ENCODE results near the gene MLLT10.

GRCh38 chr10:21518149-21518640 is 15.8 kb upstream of the MLLT10 start:
- TF ChIP-seq REST (IDR thresholded peaks at IDR 0.05; ENCODE audit: insufficient read depth in 1 of 2, low read depth in 2 of 2, low read length in 2 of 2) (0 out of 4 replicates have a peak, but pooled peaks of 1 of the 2 experiments have one; percentile 15), FOXP2 (optimal IDR thresholded peaks at IDR 0.05; ENCODE audit: borderline replicate concordance, extremely low read depth, extremely low read length, insufficient read depth) (no peak), POLR2AphosphoS5 (IDR thresholded peaks at IDR 0.05; ENCODE audit: low read depth, low read length) (peak; percentile 93), TAF1 (IDR thresholded peaks at IDR 0.05; ENCODE audit: borderline replicate concordance, insufficient read depth, low read length) (peak; percentile 91), SIN3A (IDR thresholded peaks at IDR 0.05; ENCODE audit: borderline replicate concordance, insufficient read depth, low read length) (no peak)
